ENCODE results near the gene ABCC8. TPM values are rescaled to one million over a fixed set of nuclear protein-coding genes. Genes with fewer than 3 reads are reported as not detected.
A peak's percentile ranks its signal among the peaks of the same experiment; 100 is the strongest.

The ABCC8 gene
- polyA plus RNA-seq, 3 donors, result 1.8 to 2.8 (median 2.7) TPM

DNA sequence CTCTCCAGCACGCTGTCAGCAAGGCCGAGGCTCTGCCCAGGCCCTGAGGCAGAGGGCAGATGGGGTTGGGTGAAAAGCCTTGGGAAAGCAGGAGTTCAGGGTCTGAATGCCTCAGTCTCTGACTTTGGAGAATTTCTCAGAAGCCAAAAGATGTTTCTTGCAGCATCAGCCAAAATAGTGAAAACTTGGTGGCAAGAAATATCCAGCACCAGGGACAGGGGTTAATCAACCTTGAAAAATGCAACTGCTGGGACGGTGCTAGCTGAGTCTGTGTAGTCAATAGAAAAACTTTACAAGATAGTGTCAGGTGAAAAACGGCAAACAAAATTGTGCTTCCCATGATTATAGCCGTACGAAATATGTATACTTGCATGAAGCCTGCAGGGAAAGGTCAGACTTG, 1.4 kb upstream of the ABCC8 start:
- no peak for DNase-seq (ENCODE audit: extremely low read depth in 1 of 11, low read depth in 9 of 11, low spot score in 4 of 11)

DNA sequence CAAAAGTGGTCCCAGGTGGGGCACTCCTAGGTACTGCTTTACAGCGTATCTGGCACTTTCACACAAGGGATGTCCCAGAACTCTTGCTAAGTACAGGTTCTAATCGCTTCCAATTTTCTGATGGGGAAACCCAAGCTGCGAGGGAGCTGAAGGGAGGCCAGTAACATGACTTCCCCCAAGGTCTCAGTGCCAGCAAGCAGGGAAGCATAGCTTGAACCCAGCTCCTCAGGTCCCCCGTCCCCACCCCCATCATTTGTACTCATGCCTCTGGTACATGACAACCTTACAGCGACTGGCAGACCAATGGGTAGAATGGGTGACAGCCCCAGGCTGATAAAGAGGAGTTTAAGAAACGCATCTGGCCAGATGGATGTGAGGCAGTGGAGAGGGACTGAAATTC, 716 bp upstream of the ABCC8 start:
- DNase-seq (ENCODE audit: extremely low read depth in 1 of 11, low read depth in 9 of 11, low spot score in 4 of 11), result no peak

DNA sequence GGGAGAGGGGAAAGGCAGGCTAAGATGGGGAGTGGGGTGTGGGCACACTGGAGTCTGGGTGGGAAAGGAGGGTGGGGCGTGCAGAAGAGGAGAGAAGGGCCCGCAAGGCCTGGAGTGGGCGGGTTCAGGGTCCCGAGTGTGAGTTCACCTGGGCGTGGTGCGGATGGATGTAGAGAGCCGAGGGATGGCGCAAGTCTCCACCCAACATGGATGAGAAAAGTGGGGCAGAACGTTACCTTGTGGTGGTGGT, 364 bp upstream of the ABCC8 start:
- DNase-seq (ENCODE audit: extremely low read depth in 1 of 11, low read depth in 9 of 11, low spot score in 4 of 11), result no peak

DNA sequence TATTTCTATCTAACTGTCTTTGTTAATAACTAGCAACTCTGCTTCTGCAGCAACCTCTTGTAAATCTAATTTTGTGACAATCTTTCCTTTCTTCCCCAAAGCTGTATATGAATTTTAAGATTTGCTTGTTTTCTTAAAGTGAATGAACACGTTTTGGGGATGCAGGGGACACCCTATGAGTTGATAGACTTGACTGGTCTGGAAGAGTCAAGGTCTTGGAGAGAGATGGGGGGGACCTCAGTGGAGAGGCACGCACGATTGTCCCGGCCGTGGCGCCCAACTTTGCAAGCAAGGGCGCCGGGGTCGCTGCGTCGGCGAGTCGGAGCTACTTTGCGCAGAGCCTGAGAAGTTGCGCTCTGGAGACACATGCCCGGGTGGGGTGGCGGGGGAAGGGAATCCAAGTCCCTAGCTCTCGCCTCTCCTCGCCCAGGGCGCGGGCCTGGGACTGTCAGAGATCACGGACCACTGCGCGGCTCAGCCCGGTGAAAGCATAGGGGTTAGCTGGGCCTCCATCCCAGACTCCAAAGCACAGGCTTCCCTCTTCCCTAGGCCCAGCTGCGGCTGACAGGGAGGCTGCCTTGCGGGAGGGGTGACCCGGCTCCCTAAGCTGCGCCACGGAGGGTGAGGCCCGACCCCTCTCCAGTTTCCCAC, 854 bp downstream of the ABCC8 start:
- no peak for DNase-seq (ENCODE audit: extremely low read depth in 1 of 11, low read depth in 9 of 11, low spot score in 4 of 11)

DNA sequence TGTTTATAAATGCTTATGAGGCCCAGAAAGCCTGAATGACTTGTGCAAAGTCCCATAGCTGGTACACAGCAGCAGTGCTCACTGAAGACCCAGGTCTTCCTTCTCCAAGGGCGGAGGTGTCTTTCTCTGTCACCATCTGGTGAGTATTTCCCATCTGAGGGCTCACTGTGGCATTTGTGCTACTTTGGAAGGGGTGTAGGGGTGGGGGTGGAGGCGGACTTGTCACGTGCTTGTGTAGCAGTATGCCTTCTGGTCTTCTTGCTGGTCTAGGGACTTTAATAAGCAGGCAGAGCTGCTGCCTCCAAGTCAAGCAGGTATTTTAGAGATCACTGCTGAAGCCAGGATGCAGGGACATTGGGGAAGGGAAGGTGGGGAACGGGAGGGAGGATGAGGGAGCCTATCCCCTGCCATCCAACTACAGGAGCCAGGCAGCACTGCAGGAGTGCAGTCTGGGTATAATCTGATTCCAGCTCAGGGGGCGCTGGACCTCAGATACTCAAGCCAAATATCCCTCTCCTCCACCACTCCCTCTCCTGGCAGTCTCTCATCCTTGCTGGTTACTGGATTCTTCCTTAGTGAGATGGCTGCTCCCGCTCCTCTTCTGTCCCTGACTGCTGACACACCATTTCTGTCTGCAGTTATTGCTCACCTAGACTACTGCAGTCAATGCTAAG, 3.4 kb downstream of the ABCC8 start:
- DNase-seq (ENCODE audit: extremely low read depth in 1 of 11, low read depth in 9 of 11, low spot score in 4 of 11), result no peak

DNA sequence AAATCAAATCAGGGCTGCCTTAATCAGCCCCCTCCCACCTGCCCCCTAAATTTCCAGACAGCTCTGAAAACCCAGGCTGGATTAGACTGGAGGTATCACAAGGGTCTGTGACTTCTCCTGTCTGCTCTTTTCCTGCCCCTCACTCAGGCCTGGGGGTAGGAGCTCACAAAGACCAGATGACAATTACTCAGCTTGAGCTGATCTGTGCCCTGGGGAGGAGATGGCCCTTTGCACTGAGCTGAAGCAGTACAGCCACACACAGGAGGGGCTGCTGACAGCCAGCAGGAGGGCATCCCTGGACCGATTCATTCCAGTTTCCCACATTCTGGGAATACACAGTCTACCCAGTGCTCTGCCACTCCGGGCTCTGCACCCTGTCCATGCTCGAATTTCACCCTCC, 4.2 kb downstream of the ABCC8 start:
- DNase-seq (ENCODE audit: extremely low read depth in 1 of 11, low read depth in 9 of 11, low spot score in 4 of 11), result no peak

DNA sequence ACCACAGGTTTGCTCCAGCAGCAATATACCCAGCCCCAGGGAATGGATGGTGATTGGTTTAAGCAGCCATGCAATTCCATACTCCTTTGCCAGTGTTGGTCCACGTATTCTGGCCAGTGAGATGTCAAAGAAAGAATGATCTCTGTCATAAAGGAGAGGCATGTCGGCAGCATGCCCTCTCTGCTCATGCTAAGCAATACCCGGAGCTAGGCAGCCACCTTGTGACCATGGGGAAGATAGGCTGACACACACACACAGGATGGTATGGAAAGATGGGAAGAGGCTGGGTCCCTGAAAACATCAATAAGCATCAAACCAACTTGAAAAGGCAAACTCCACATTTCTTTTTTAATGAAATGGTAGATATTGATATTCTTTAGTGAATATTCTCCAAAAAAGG, 5.1 kb downstream of the ABCC8 start:
- no peak for DNase-seq (ENCODE audit: extremely low read depth in 1 of 11, low read depth in 9 of 11, low spot score in 4 of 11)

DNA sequence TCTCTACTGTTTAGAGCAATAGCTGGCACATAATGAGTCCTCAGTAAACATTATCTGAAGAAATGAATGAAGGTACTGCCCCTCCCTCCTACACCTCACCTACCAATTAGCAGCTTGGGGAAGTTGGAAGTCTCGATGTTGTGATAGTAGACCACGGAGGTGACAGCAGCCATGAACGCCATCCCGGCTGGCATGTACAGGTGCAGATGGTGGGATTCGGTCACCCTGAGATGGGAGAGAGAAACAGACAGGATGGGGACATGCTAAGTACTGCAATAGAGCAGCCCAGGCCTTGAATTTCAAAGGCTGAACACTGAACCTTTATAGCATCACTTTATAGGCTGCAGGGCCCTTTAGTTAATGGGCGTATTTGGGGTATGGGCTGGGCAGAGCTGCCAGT, 6.6 kb downstream of the ABCC8 start:
- DNase-seq (ENCODE audit: extremely low read depth in 1 of 11, low read depth in 9 of 11, low spot score in 4 of 11), result no peak

DNA sequence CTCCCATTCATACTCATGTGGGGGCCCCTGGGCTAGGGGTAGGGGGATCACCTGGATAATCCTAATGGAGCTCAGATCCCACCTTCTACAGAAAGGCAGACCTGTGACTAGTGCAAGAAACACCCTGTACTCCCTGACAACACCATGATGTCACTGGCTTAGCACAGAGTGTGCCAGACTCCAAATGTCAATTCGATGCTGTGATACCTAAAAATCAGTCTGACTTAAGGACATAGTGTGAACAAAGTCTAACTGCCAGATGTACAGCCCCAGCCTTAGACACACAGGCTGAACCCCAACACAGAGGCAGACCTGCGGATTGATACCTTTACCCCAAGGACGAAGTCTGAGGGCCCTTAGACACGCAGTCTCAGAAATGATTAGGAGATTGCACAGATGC, 8.5 kb downstream of the ABCC8 start:
- DNase-seq (ENCODE audit: extremely low read depth in 1 of 11, low read depth in 9 of 11, low spot score in 4 of 11), result no peak

DNA sequence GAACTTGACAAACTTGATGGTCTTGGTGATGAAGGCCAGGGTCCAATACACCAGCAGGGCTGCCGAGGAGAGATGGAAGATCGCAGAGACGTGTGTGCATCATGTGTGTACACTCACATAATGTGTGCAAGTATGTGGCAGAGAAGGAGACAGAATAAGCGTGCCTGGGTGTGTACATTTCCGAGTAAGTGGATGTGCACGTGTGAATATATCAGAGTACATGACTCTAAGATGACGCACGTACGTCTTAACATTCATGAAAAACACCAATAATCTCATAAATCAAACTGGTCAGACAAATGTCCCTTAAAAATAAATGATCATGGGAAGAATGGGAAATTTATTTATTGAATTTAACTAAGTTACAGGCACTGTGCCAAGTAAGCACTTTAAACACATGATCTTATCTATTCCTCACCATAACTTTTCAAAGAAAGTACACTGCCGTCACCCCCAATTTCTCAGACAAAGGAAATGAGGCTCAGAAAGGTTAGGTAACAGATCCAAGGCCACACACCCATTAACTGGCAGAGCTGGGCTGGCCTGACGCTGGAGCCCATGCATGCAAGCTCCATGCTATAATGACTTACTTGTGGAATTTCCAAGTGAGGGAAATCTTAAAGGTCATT, 13.0 kb downstream of the ABCC8 start:
- no peak for DNase-seq (ENCODE audit: extremely low read depth in 1 of 11, low read depth in 9 of 11, low spot score in 4 of 11)

DNA sequence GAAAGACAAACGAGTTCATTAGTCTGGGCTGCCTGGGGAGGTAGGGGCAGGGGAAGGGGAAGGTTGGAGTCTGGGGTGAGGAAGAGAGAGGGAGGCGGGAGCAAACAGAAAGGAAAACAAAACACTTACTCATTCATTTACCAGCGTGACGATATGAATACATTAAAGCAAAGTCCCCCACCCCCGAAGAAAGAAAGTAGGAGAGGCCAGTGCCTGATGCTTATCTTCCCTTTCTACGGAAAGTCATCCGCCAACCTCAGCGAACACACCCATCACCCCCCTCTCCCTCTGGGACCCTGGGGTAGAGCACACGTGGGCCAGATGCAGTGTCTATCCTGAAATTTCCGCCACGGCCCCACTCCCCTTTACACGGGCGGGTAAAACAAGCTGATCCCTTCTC, 13.7 kb downstream of the ABCC8 start:
- DNase-seq (ENCODE audit: extremely low read depth in 1 of 11, low read depth in 9 of 11, low spot score in 4 of 11), result no peak

DNA sequence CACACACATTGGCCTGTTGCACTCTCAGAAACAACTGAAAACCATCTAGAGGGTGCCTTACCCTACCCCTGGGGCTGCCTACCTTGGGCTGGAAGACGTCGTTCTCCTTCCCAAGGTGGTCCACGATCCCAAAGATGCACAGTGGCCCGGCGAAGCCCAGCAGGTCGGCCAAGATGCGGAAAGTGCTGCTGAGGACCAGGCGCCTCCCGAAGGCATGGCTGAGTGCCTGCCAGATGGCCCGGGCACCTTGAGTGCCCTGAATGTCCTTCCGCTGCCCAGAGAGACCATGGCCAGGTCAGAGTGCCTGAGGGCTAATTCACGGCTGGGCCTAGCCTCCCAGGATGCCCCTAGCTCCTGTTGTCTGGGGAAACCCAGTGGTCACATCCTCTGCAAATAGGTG, 16.2 kb downstream of the ABCC8 start:
- no peak for DNase-seq (ENCODE audit: extremely low read depth in 1 of 11, low read depth in 9 of 11, low spot score in 4 of 11)

DNA sequence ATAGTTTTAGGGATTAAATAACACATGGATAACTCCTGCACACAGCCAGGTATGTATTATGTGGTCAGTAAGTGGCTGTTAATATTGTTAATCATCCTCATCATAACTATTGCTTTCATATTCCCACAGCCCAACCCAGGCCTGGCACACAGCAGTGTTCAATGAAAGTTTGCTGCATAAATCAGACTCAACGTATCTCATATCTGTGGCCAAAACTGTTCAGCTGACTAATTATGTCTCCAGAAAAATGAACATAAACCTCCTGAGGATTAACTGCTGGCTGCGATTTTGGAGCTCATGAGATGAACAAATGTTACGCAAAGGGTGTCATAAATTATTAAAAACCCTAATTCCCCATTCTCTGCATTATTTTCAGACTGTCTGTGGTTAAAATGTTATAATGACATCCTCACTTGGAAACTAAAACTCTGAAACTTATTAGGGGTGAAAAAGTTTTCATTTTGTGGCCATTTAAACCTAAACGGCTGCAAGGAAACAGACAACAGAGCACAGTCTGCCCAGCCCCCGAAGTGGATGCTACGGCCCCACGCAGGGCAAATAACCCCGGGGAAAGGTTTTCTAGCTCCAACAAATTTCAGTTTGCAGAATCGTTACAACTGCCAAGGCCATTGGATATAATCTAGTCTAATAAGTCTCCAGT, 17.3 kb downstream of the ABCC8 start:
- DNase-seq (ENCODE audit: extremely low read depth in 1 of 11, low read depth in 9 of 11, low spot score in 4 of 11), result no peak

DNA sequence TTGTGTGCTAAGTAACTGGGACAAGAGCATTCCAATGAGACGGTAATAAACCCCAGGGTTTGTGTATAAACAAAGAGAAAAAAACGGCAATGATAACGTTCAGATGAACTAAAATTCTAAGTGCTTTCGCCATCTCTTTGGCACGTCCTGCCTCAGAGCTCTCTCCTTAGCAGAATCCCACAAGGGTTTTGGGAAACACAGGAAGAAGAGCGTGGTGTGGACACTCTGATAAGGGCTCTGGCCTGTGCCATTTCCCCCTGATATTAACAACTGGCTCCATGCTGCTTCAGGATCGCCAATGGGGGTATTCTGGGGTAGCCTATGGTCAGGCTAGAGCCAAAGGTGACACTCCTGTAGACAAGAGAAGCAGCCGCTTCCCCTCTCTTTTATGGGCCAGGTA, 18.4 kb downstream of the ABCC8 start:
- DNase-seq (ENCODE audit: extremely low read depth in 1 of 11, low read depth in 9 of 11, low spot score in 4 of 11), result no peak

DNA sequence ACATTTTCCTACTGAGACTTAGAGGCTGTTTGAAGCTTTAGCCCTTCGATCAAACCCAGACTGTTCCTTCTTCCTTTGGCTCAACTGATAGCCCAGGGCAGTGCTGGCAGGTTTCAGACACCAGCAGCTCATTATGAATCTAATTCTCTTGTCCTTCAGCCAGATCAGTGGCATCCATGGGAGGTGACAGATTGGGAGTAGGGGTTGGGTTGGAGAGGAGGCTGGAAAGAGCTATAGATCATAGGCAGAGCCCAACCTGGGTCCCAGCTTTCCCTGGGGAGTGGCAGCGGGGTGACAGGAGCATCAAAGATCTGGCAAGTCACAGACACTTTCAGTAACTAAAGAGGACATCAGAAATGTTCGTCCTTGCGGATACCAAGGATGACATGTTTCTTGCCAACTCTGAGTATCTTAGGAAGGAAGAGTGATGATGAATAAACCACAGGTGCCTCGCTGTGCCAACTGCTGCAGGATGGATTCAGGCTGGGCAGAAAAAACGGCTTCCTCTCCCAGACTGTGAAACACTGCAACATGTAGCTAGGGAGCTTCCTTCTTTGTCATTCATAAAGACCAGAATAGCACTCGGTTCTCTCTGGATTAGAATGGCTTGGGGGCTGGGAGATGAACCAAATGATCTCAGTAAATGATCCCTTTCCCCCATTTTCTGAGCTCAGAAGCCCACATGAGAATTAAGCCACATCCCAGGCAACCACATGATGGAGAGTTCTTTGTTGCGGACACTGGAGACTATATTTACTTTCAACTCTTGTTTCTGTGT, 19.1 kb downstream of the ABCC8 start:
- DNase-seq (ENCODE audit: extremely low read depth in 1 of 11, low read depth in 9 of 11, low spot score in 4 of 11), result no peak

DNA sequence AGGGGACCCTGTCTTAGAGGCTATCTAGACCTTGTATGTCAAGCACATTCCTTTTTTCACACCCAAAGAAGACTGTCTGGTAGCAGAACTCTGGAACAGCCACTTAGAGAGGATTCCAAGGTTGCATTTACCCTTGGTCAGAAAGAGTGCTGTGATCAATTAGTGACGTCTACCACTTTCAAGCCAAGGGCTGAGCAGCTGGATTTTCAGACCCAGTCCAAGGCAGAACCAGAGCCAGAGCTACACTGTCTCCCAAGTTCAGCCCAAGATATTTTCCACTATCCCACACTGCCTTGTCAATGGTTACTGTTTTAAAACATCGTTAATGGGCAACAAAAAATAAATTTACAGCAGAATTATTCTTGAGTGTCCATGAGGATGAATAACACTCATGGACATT, 24.0 kb downstream of the ABCC8 start:
- no peak for DNase-seq (ENCODE audit: extremely low read depth in 1 of 11, low read depth in 9 of 11, low spot score in 4 of 11)

DNA sequence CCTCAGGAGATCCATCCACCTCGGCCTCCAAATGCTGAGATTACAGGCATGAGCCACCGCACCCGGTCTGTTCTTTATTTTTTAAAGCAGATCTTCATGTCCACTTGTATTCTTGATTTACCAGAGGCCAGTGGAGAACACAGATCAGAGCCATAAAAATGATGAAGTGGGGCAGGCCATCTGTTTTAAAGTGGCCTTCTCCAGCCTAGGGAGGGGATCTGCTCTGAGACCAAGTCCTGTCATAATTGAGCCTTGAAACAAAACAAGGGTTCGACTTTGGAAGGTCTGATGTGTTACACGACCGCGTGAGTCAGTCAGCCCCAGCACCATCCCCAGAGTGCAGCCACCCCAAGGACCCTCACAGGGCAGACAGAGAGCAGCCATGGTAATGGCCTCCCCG, 27.5 kb downstream of the ABCC8 start:
- DNase-seq (ENCODE audit: extremely low read depth in 1 of 11, low read depth in 9 of 11, low spot score in 4 of 11), result peak in 2 of 11 donors; percentile 8 to 26

DNA sequence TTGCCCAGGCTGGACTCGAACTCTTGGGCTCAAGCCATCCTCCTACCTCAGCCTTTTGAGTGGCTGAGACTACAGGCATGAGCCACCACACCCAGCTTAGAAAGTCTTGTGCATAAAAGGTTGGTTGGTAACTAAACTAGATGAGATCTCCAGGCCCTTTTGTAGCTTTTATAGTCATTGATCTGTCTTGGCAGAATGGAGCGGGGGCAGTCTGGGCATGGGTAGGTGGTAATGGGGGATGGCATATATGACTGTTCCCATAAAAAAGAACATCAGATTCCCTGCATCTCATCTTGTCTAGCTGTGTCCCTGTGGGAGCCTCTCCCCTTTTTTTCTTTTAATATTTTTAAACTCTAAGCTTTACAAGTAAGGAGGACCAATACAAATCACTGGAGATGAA, 30.2 kb downstream of the ABCC8 start:
- no peak for DNase-seq (ENCODE audit: extremely low read depth in 1 of 11, low read depth in 9 of 11, low spot score in 4 of 11)

DNA sequence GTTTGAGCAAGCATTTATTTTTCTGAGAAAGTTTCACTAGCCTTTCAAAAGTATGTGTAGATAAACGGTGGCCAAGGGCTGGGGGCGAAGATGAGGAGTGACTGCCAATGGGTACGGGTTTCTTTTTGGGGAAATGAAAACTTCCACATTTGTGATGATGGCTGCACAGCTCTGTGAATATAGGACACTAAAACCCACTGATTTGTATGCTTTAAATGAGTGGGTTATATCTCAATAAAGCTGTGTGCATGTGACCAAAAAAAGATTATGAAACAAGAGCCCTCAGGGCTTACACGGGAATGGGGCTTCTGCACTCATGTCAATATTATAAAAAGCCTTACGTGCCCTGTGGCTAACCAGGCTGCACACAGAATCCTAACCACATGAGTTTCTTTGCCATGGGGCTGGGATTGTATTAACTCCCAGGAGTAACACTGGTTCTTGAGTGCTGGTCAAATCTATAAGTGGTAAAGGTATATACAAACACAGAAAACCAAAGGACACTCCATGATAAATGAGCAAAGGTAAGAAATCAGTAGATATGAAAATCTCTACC, 31.3 kb downstream of the ABCC8 start:
- DNase-seq (ENCODE audit: extremely low read depth in 1 of 11, low read depth in 9 of 11, low spot score in 4 of 11), result no peak
